Small intestine (tissue), 7 donors: ENCODE results near the gene AQP10. TPM values are rescaled to one million over a fixed set of nuclear protein-coding genes. Genes with fewer than 3 reads are reported as not detected.
"Not testable (repeated sequence)": the region's sequence is repeated elsewhere in the genome, so short reads cannot be mapped to it uniquely, and the experiment has no call there.

Experiments
- DNase-seq, 2 donors: peaks; one replicate each; pipeline versions ENCODE4 v3.0.0 to v3.0.0-alpha.2; 2013
- FAIRE-seq: peaks from 2 replicates; lab custom pipeline; 2012; peaks lifted over from hg19 to GRCh38; lab: Jason Lieb, UNC
- H3K27ac ChIP-seq, 3 donors: one replicate each; pipeline ENCODE4 v1.5.1; 2013; ENCODE audit warnings: low read length in 2 of 3, mild to moderate bottlenecking in 2 of 3, control low read depth in 1 of 3, inconsistent platforms in 1 of 3, low read depth in 1 of 3, moderate library complexity in 1 of 3
- H3K27me3 ChIP-seq, 3 donors: one replicate each; pipeline ENCODE4 v1.6.1; 2013; ENCODE audit warnings: low read length in 3 of 3, inconsistent platforms in 1 of 3; ENCODE audit not compliant: control insufficient read depth in 3 of 3, insufficient read depth in 3 of 3
- H3K36me3 ChIP-seq, 3 donors: one replicate each; pipeline ENCODE4 v1.6.1; 2013; ENCODE audit warnings: low read length in 3 of 3, inconsistent platforms in 1 of 3, low read depth in 1 of 3, mild to moderate bottlenecking in 1 of 3, moderate library complexity in 1 of 3; ENCODE audit not compliant: control insufficient read depth in 3 of 3, insufficient read depth in 2 of 3
- H3K4me1 ChIP-seq, 3 donors: one replicate each; pipeline ENCODE4 v1.6.1; 2013; ENCODE audit warnings: low read length in 2 of 3, inconsistent platforms in 1 of 3, low read depth in 1 of 3, mild to moderate bottlenecking in 1 of 3, moderate library complexity in 1 of 3; ENCODE audit not compliant: control insufficient read depth in 3 of 3, insufficient read depth in 2 of 3
- H3K4me3 ChIP-seq, 3 donors: one replicate each; pipeline ENCODE4 v1.5.1; 2013; ENCODE audit warnings: low read length in 3 of 3, control low read depth in 1 of 3, inconsistent platforms in 1 of 3, low read depth in 1 of 3, mild to moderate bottlenecking in 1 of 3, moderate library complexity in 1 of 3
- H3K9me3 ChIP-seq, 2 donors: one replicate each; pipeline ENCODE4 v1.6.1; 2013; ENCODE audit warnings: low read depth in 1 of 2, low read length in 1 of 2; ENCODE audit not compliant: control insufficient read depth in 2 of 2, insufficient read depth in 1 of 2
- WGBS, 3 donors: extraction: QIAGEN DNeasy Blood & Tissue Kit; methylation state at CpG; one replicate each; pipeline ENCODE4 v1.1.7; 2013; 5-methylcytosine and 5-hydroxymethylcytosine counted together
- polyA plus RNA-seq, 4 donors: library from polyadenylated mRNA; stranded (reverse) in 3 of 4; unstranded in 1 of 4; fragments of 200-250 nt in 3 of 4; fragments of 120-200 nt in 1 of 4; gene quantifications; one replicate each; pipeline versions ENCODE4 v1.2.1 to v1.2.3, GENCODE V29; 2013
- donor health status: healthy with polysubstance abuse.
- donor health status: control.
- donor health status: control.
- donor health status: Bipolar disorder and iron deficiency.
- donor health status: healthy.

AQP10 gene
- polyA plus RNA-seq, 4 donors: 0.30 to 103 (median 22.5) TPM

- peaks cover 0 to 52% (median 0%) of the 10 kb centered on the region in 3 donors for H3K27me3 ChIP-seq
- H3K4me3 ChIP-seq: no peak overlapping the region
- peaks cover 2 to 36% (median 9%) of the 10 kb centered on the region in 3 donors for H3K4me1 ChIP-seq
- DNase-seq: no peak
- no peak for FAIRE-seq
- no peaks in the 10 kb centered on the region for H3K9me3 ChIP-seq
- H3K27ac ChIP-seq: peak overlapping the region in 1 of 3 donors; percentile 34
- peaks cover 0 to 34% (median 5%) of the 10 kb centered on the region in 3 donors for H3K36me3 ChIP-seq
Measured at GRCh38 chr1:154330669-154331068, 9.8 kb downstream of the AQP10 start.

- no peak for FAIRE-seq
- Histone ChIP-seq H3K27ac (peak overlapping the region in 2 of 3 donors; percentile 19 to 33), H3K27me3 (peaks cover 0 to 18% (median 0%) of the 10 kb centered on the region in 3 donors), H3K9me3 (no peaks in the 10 kb centered on the region), H3K4me3 (no peak overlapping the region), H3K4me1 (peaks cover 0 to 13% (median 0%) of the 10 kb centered on the region in 3 donors), H3K36me3 (peaks cover 0 to 39% (median 5%) of the 10 kb centered on the region in 3 donors)
- peak in 1 of 2 donors; percentile 64 for DNase-seq
- 42 to 67% (median 58%) methylated on average over 13 of the region's 13 CpGs for WGBS, 3 donors
Measured at GRCh38 chr1:154334079-154335024, 13.5 kb downstream of the AQP10 start.

- peaks cover 3 to 42% (median 5%) of the 10 kb centered on the region in 3 donors for H3K36me3 ChIP-seq
Measured at GRCh38 chr1:154335025-154335714, 14.3 kb downstream of the AQP10 start.

GRCh38 chr1:154337253-154337894 is 16.5 kb downstream of the AQP10 start:
- 61 to 81% (median 65%) methylated on average over 8 of the region's 8 CpGs for WGBS, 3 donors
- Histone ChIP-seq H3K4me1 (peaks cover 0 to 13% (median 0%) of the 10 kb centered on the region in 3 donors), H3K4me3 (no peak overlapping the region), H3K27me3 (no peaks in the 10 kb centered on the region), H3K36me3 (peaks cover 2 to 52% (median 7%) of the 10 kb centered on the region in 3 donors), H3K27ac (peak overlapping the region in 2 of 3 donors; percentile 18 to 56), H3K9me3 (no peaks in the 10 kb centered on the region)
- DNase-seq (no peak), FAIRE-seq (no peak)

More at GRCh38 chr1:154335025-154335714, 14.3 kb downstream of the AQP10 start:
- Histone ChIP-seq H3K4me3 (no peak overlapping the region), H3K27ac (peak overlapping the region in 2 of 3 donors; percentile 15 to 19), H3K9me3 (no peaks in the 10 kb centered on the region), H3K27me3 (peaks cover 0 to 10% (median 0%) of the 10 kb centered on the region in 3 donors), H3K4me1 (peaks cover 0 to 13% (median 0%) of the 10 kb centered on the region in 3 donors)
- FAIRE-seq (no peak), DNase-seq (peak; percentile 84 to 88)
- 27 to 36% (median 35%) methylated on average over 11 of the region's 11 CpGs for WGBS, 3 donors

- Histone ChIP-seq H3K27me3 (no peaks in the 10 kb centered on the region), H3K36me3 (peaks cover under 1 to 60% (median 7%) of the 10 kb centered on the region in 3 donors), H3K9me3 (no peaks in the 10 kb centered on the region), H3K4me1 (peaks cover 0 to 11% (median 0%) of the 10 kb centered on the region in 3 donors), H3K27ac (no peak overlapping the region), H3K4me3 (no peak overlapping the region)
- 77 to 97% (median 78%) methylated on average over 2 of the region's 2 CpGs for WGBS, 3 donors
- FAIRE-seq (no peak), DNase-seq (no peak)
Measured at GRCh38 chr1:154338875-154339274, 18.0 kb downstream of the AQP10 start.

GRCh38 chr1:154341366-154341765 is 20.5 kb downstream of the AQP10 start:
- DNase-seq, H3K9me3 ChIP-seq, H3K4me3 ChIP-seq, FAIRE-seq, H3K4me1 ChIP-seq, H3K27me3 ChIP-seq, H3K27ac ChIP-seq: not testable (repeated sequence)
- WGBS, 3 donors: 88 to 96% (median 93%) methylated on average over 9 of the region's 9 CpGs
- peaks cover 4 to 77% (median 7%) of the 10 kb centered on the region in 3 donors for H3K36me3 ChIP-seq

- H3K4me1 ChIP-seq: no peaks in the 10 kb centered on the region
- no peaks in the 10 kb centered on the region for H3K9me3 ChIP-seq
- FAIRE-seq: no peak
- peaks cover 4 to 80% (median 10%) of the 10 kb centered on the region in 3 donors for H3K36me3 ChIP-seq
- 59 to 84% (median 60%) methylated on average over 7 of the region's 7 CpGs for WGBS, 3 donors
- no peak for DNase-seq
- H3K4me3 ChIP-seq: no peak overlapping the region
- H3K27ac ChIP-seq: peak overlapping the region in 2 of 3 donors; percentile 71 to 87
- no peaks in the 10 kb centered on the region for H3K27me3 ChIP-seq
Measured at GRCh38 chr1:154342132-154342531, 21.2 kb downstream of the AQP10 start.
